PC-9 (cell line): ENCODE data around the gene C2CD3. TPM values are rescaled to one million over a fixed set of nuclear protein-coding genes. Genes with fewer than 3 reads are reported as not detected.

Experiments used
- BruUV-seq: library from RNA; stranded (reverse); fragments of 400-500 nt; replicated peaks from 2 replicates; lab custom pipeline; 2021; lab: Mats Ljungman, UMichigan
- CTCF ChIA-PET: fragments of 300-600 bp; sonication (Branson Sonifier 250); formaldehyde crosslinking; loops from one replicate; lab custom pipeline; 2022; ENCODE audit warnings: antibody characterized with exemption; lab: Charles Lee
- POLR2A ChIA-PET: fragments of 300-600 bp; sonication (Branson Sonifier 250); formaldehyde crosslinking; loops from one replicate; lab custom pipeline; 2022; ENCODE audit warnings: antibody characterized with exemption; ENCODE audit not compliant: unreplicated experiment; lab: Charles Lee
- DNase-seq, 2 experiments: peaks; one replicate each; pipeline versions ENCODE4 v3.0.0 to v3.0.0-alpha.2; 2015 to 2022; ENCODE audit warnings: mixed read lengths in 1 of 2
- H2AFZ ChIP-seq: fragments of 200-600 bp; sonication (generic); 2 replicates; pipeline ENCODE4 v1.8.1; 2017; ENCODE audit warnings: antibody characterized with exemption
- H3F3A ChIP-seq: fragments of 200-600 bp; sonication (generic); 2 replicates; pipeline ENCODE4 v1.8.1; 2017; ENCODE audit warnings: antibody characterized with exemption, mild to moderate bottlenecking, low read depth; ENCODE audit not compliant: insufficient read depth
- H3K27ac ChIP-seq: fragments of 200-600 bp; sonication (generic); 2 replicates; pipeline ENCODE4 v1.6.1; 2016; ENCODE audit warnings: mixed run types
- H3K27me3 ChIP-seq: fragments of 200-600 bp; sonication (generic); 2 replicates; pipeline ENCODE4 v1.6.1; 2016; ENCODE audit warnings: low read depth, mixed run types; ENCODE audit not compliant: insufficient read depth
- H3K36me3 ChIP-seq: fragments of 200-600 bp; sonication (generic); 2 replicates; pipeline ENCODE4 v1.6.1; 2016; ENCODE audit warnings: low read depth, mixed run types
- H3K4me1 ChIP-seq: fragments of 200-600 bp; sonication (generic); replicated peaks from 2 replicates; pipeline ENCODE4 v1.6.1; 2016; ENCODE audit warnings: mixed run types; ENCODE audit not compliant: insufficient read depth
- H3K4me2 ChIP-seq: fragments of 200-600 bp; sonication (generic); 2 replicates; pipeline ENCODE4 v1.6.1; 2017; ENCODE audit warnings: mixed run types
- H3K4me3 ChIP-seq: fragments of 200-600 bp; sonication (generic); 2 replicates; pipeline ENCODE4 v1.6.1; 2016; ENCODE audit warnings: mixed run types
- H3K79me2 ChIP-seq: fragments of 200-600 bp; sonication (generic); 2 replicates; pipeline ENCODE4 v1.6.1; 2017; ENCODE audit warnings: low read depth, mixed run types
- H3K9me2 ChIP-seq: fragments of 200-600 bp; sonication (generic); 2 replicates; pipeline ENCODE4 v1.8.1; 2017; ENCODE audit warnings: mild to moderate bottlenecking; ENCODE audit not compliant: insufficient read depth
- H3K9me3 ChIP-seq: fragments of 200-600 bp; sonication (generic); 2 replicates; pipeline ENCODE4 v1.8.1; 2016; ENCODE audit warnings: low read depth; ENCODE audit not compliant: insufficient read depth
- H4K20me1 ChIP-seq: fragments of 200-600 bp; sonication (generic); 2 replicates; pipeline ENCODE4 v1.8.1; 2017; ENCODE audit not compliant: insufficient read depth
- EZH2 ChIP-seq: fragments of 200-600 bp; sonication (generic); IDR thresholded peaks from 2 replicates; pipeline ENCODE4 v1.8.0; 2017; ENCODE audit warnings: antibody characterized with exemption, low read depth
- intact Hi-C: fragments of 100-400 bp; cut with micrococcal nuclease; formaldehyde crosslinking; loops from one replicate; pipeline ENCODE4 v1.10.0; 2022; ENCODE audit not compliant: unreplicated experiment
- total RNA-seq: library from RNA; stranded (reverse); gene quantifications from 2 replicates; pipeline ENCODE4 v1.2.3, GENCODE V29; 2021
- TF ChIP-seq, protein P1 (sequence below): fragments of 200-600 bp; sonication (generic); conservative IDR thresholded peaks from 2 replicates; pipeline ENCODE4 v1.6.1; 2017; ENCODE audit warnings: mixed run types, antibody characterized with exemption, mild to moderate bottlenecking, moderate library complexity

C2CD3 gene
- total RNA-seq, 1 experiment from 2014 or later: 50.0 TPM

DNA sequence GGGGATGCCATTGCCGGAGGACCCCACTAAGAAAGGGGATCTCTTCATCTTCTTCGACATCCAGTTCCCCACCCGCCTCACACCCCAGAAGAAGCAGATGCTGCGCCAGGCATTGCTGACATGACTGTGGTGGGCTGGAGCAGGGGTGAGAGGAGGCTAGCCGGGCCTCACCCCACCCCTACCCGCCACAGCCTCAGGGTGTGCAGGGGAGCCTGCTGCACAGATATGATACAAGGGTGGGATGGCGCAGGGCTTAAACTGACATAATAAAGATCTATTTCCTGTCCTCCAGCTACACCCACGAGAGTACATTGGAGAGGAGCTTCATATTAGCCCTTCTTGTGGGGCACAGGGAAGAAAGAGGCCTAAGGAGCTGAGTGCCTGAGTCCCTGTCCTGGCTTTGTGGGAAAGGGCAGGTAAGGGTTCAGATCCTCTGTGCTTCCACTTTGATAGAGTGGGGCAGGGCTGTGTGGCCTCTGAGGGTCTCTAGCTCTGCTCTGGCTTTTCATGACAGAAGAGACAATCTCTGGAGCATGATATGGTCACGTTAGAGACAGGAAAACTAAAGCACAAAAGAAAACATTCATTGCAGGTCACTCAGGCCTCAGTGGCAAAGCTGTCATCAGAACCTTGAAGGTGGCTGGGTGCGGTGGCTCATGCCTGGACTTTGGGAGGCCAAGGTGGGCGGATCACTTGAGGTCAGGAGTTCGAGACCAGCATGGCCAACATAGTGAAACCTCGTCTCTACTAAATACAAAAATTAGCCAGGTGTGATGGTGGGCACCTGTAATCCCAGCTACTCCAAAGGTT lies 200.6 kb downstream of the C2CD3 start:
- Histone ChIP-seq H3F3A (peaks cover 16% of the 10 kb centered on the region; the same call in 1 of the 2 replicates), H3K4me1 (peaks cover 19% of the 10 kb centered on the region), H3K4me2 (no peak overlapping the region), H3K9me2 (no peaks in the 10 kb centered on the region), H3K79me2 (no peaks in the 10 kb centered on the region), H3K4me3 (no peak overlapping the region), H3K27ac (no peak overlapping the region), H4K20me1 (no peaks in the 10 kb centered on the region), H3K36me3 (no peaks in the 10 kb centered on the region), H2AFZ (no peak overlapping the region), H3K27me3 (no peaks in the 10 kb centered on the region), H3K9me3 (no peaks in the 10 kb centered on the region)
- intact Hi-C loops: no loop called here
- TF ChIP-seq, protein P1, sequence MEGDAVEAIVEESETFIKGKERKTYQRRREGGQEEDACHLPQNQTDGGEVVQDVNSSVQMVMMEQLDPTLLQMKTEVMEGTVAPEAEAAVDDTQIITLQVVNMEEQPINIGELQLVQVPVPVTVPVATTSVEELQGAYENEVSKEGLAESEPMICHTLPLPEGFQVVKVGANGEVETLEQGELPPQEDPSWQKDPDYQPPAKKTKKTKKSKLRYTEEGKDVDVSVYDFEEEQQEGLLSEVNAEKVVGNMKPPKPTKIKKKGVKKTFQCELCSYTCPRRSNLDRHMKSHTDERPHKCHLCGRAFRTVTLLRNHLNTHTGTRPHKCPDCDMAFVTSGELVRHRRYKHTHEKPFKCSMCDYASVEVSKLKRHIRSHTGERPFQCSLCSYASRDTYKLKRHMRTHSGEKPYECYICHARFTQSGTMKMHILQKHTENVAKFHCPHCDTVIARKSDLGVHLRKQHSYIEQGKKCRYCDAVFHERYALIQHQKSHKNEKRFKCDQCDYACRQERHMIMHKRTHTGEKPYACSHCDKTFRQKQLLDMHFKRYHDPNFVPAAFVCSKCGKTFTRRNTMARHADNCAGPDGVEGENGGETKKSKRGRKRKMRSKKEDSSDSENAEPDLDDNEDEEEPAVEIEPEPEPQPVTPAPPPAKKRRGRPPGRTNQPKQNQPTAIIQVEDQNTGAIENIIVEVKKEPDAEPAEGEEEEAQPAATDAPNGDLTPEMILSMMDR: no peak
- TF ChIP-seq EZH2: no peak
- POLR2A ChIA-PET: no interaction called here
- CTCF ChIA-PET: interaction anchor here (0.7 kb wide), 1 partner anchor 480 kb away, joined by 3 read pairs; no protein-coding TSS in a partner anchor
- no peak for DNase-seq
- BruUV-seq: no TSS peak

DNA sequence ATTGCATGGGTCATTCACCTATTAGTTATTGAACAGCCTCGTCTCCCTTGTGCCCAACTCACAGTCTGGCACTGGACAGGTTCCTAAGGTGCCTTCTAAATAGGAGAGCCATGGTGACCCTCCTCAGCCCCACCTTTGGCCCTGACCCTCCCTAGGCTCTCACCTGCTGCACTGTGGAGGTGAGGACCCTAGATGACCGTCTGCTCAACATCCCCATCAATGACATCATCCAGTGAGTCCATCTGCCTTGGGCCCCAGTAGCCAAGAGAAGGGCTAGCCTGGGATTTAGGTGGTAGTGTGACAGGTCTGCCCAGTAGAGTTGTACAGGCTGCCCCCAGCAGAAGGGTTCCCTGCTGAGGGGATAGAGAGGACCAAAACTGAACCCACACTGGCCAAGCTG lies 201.7 kb downstream of the C2CD3 start:
- BruUV-seq: no TSS peak
- intact Hi-C loops: no loop called here
- Histone ChIP-seq H2AFZ (no peak overlapping the region), H3K36me3 (no peaks in the 10 kb centered on the region), H3K4me2 (no peak overlapping the region), H3K4me1 (peaks cover 17% of the 10 kb centered on the region), H3K79me2 (no peaks in the 10 kb centered on the region), H3K4me3 (no peak overlapping the region), H3F3A (peaks cover 13% of the 10 kb centered on the region; the same call in 1 of the 2 replicates), H4K20me1 (no peaks in the 10 kb centered on the region), H3K9me2 (no peaks in the 10 kb centered on the region), H3K27me3 (no peaks in the 10 kb centered on the region), H3K27ac (no peak overlapping the region), H3K9me3 (no peaks in the 10 kb centered on the region)
- CTCF ChIA-PET: no interaction called here
- DNase-seq: peak in 1 of 2 experiments; percentile 31
- TF ChIP-seq, protein P1: no peak
- TF ChIP-seq EZH2: no peak
- POLR2A ChIA-PET: interaction anchor here (0.7 kb wide), 1 partner anchor 87 kb away, joined by 6 read pairs; no protein-coding TSS in a partner anchor

DNA sequence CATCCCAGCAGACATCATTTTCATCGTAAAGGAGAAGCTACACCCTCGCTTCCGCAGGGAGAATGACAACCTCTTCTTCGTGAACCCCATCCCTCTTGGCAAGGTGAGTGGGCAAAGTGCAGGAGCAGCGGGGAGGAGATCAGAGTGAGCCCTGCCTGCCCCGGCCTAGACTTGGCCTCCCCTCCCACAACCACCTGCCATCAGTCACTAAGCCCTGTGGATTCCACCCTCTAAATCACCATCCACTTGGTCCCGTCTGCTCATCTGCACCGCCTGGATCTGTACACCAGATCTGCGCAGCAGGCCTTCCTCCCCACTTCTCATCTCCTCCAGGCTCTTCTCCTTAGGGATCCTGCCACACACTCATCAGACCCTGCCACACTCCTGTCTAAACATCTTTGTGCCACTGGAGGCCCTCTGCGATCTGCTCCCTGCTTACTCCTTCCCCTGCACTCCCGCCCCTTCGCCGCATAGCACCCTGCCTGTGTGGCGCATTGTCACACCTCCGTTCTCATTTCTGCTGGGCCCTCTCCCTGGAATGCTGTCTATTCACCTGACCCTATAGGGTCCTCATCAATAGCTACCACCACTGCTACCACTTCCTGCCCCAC lies 202.3 kb downstream of the C2CD3 start:
- no peak overlapping the region for H3K27ac ChIP-seq
- peaks cover 6% of the 10 kb centered on the region; the same call in 1 of the 2 replicates for H3F3A ChIP-seq
- H3K9me3 ChIP-seq: no peaks in the 10 kb centered on the region
- H3K4me2 ChIP-seq: no peak overlapping the region
- no TSS peak for BruUV-seq
- no peak overlapping the region for H3K4me3 ChIP-seq
- ChIA-PET POLR2A (interaction anchor here (0.7 kb wide), 1 partner anchor 88 kb away, joined by 6 read pairs; no protein-coding TSS in a partner anchor), CTCF (no interaction called here)
- H3K79me2 ChIP-seq: no peaks in the 10 kb centered on the region
- peaks cover 10% of the 10 kb centered on the region for H3K4me1 ChIP-seq
- H3K27me3 ChIP-seq: no peaks in the 10 kb centered on the region
- intact Hi-C loops: no loop called here
- no peak for TF ChIP-seq EZH2
- TF ChIP-seq, protein P1: no peak
- DNase-seq: no peak
- no peaks in the 10 kb centered on the region for H3K9me2 ChIP-seq
- H2AFZ ChIP-seq: no peak overlapping the region
- H4K20me1 ChIP-seq: no peaks in the 10 kb centered on the region
- no peaks in the 10 kb centered on the region for H3K36me3 ChIP-seq
